ENCODE data around the gene GJE1. TPM values are rescaled to one million over a fixed set of nuclear protein-coding genes. Genes with fewer than 3 reads are reported as not detected.
"Not testable (repeated sequence)": the region's sequence is repeated elsewhere in the genome, so short reads cannot be mapped to it uniquely, and the experiment has no call there.

Gene GJE1, protein sequence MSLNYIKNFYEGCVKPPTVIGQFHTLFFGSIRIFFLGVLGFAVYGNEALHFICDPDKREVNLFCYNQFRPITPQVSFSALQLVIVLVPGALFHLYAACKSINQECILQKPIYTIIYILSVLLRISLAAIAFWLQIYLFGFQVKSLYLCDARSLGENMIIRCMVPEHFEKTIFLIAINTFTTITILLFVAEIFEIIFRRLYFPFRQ
- not detected for total RNA-seq

- Histone ChIP-seq H3K36me3 (no peaks in the 10 kb centered on the region), H3K27ac (no peak within 1 kb of the TSS), H3K4me1 (no peaks in the 10 kb centered on the region), H3K4me3 (replicated peaks in 1 of 3) (no peak within 1 kb of the TSS), H3K27me3 (no peaks in the 10 kb centered on the region), H3K9me3 (no peaks in the 10 kb centered on the region)
- no peak for TF ChIP-seq POLR2A (IDR thresholded peaks at IDR 0.05)
- no peak for TF ChIP-seq CTCF (IDR thresholded peaks at IDR 0.05)
- DNase-seq, result no peak
- WGBS, 2 donors, result 38 to 53% methylated on average over 1 of the region's 1 CpG
- intact Hi-C loops (cut with DNase I), result no loop called here
Measured at GRCh38 chr6:142132625-142133024, at the start of gene GJE1. TSS of gene GJE1 (plus strand) at chr6:142132925. CDS start at chr6:142133159, 234 bp downstream.

DNA sequence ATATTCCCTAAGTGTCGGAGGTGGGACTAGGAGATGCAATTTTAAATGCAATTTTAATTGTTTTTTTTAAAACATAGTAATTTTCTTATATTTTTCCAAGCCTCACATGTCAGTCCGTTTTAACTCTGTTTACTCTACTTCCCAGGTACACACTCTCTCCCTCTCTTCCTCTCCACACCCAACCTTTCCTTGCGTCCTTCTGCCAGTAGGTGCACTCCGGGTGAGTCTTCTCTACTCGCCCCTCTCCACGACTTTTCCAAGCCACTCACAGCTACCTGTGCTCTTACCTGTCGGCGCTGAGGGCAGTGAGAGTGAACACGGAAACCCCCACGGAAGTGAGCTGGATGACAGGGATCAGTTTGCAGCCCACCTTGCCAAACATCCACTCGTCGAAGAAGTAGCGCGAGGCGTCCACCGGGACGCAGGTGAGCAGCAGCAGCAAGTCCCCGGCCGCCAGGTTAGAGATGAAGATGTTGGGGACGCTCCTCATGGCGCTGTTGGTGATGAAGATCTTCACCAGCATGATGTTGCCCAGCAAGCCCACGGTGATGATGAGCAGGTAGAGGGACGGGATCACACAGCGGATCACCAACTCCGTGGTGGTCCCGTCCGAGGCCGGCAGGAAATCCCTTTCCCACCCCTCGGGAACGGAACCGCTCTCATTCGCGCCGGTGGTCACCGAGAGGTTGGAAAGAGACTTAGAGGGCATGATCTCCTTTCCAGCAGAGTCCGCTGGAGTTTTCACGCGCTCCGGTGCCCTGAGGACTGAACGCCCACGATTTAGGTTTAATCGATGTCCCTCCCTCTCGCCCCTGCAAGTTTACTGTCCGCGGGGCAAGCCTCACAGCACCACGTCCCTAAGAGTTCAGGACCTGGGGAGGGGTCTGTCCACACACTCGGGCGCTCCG, 44.5 kb upstream of the GJE1 start:
- WGBS, 2 donors, result 15 to 19% methylated on average over 31 to 45 of the region's 49 CpGs

GRCh38 chr6:142088858-142089216, 43.9 kb upstream of the GJE1 start:
- Histone ChIP-seq H3K4me3 (replicated peaks in 1 of 3) (no peak overlapping the region), H3K36me3 (no peaks in the 10 kb centered on the region), H3K27ac (no peak overlapping the region), H3K27me3 (no peaks in the 10 kb centered on the region), H3K9me3 (no peaks in the 10 kb centered on the region), H3K4me1 (no peaks in the 10 kb centered on the region)
- TF ChIP-seq POLR2A (IDR thresholded peaks at IDR 0.05) (no peak), CTCF (IDR thresholded peaks at IDR 0.05) (no peak)
- no peak for DNase-seq
- 0 to 5% methylated on average over 14 of the region's 14 CpGs for whole genome bisulfite sequencing, 2 donors
- intact Hi-C loops (cut with DNase I), result no loop called here

More for the DNA sequence above, 44.5 kb upstream of the GJE1 start:
- no peak for TF ChIP-seq CTCF (IDR thresholded peaks at IDR 0.05)
- no peak for TF ChIP-seq POLR2A (IDR thresholded peaks at IDR 0.05)
- Histone ChIP-seq H3K4me1 (no peaks in the 10 kb centered on the region), H3K27ac (no peak overlapping the region), H3K36me3 (no peaks in the 10 kb centered on the region), H3K4me3 (replicated peaks in 1 of 3) (no peak overlapping the region), H3K9me3 (no peaks in the 10 kb centered on the region), H3K27me3 (no peaks in the 10 kb centered on the region)
- no peak for DNase-seq
- intact Hi-C loops (cut with DNase I), result no loop called here

- H3K36me3 ChIP-seq; intact Hi-C loops (cut with DNase I); H3K4me3 ChIP-seq (replicated peaks in 1 of 3); H3K27ac ChIP-seq; H3K27me3 ChIP-seq; H3K9me3 ChIP-seq; DNase-seq; H3K4me1 ChIP-seq: not testable (repeated sequence)
- WGBS, 2 donors, result 81 to 88% methylated on average over 5 of the region's 5 CpGs
Measured at GRCh38 chr6:142104820-142105219, 27.9 kb upstream of the GJE1 start.

DNA sequence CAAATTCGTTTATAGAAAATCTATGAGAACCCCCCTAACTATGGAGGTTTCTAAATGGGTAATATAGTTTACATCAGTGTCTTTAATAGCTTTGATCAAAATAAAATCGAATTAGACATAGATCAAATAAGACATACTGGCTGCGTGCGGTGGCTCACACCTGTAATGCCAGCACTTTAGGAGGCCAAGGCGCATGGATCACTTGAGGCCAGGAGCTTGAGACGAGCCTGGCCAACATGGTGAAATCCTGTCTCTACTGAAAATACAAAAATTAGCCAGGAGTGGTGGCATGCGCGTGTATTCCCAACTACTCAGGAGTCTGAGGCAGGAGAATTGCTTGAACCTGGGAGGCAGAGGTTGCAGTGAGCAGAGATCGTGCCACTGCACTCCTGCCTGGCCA, 21.9 kb upstream of the GJE1 start:
- whole genome bisulfite sequencing, 2 donors, result 85 to 88% methylated on average over 9 of the region's 9 CpGs
- H3K4me1 ChIP-seq; H3K4me3 ChIP-seq (replicated peaks in 1 of 3); intact Hi-C loops (cut with DNase I); H3K9me3 ChIP-seq; H3K27me3 ChIP-seq; H3K36me3 ChIP-seq; H3K27ac ChIP-seq; DNase-seq: not testable (repeated sequence)

- TF ChIP-seq CTCF (IDR thresholded peaks at IDR 0.05) (peak in 3 of 6 experiments; percentile 37 to 70 (median 63)), POLR2A (IDR thresholded peaks at IDR 0.05) (no peak)
- H3K27ac ChIP-seq, result no peak overlapping the region
- H3K27me3 ChIP-seq, result no peaks in the 10 kb centered on the region
- H3K9me3 ChIP-seq, result no peaks in the 10 kb centered on the region
- no peaks in the 10 kb centered on the region for H3K36me3 ChIP-seq
- peak; percentile 53 to 68 for DNase-seq
- H3K4me3 ChIP-seq (replicated peaks in 1 of 3), result no peak overlapping the region
- no peaks in the 10 kb centered on the region for H3K4me1 ChIP-seq
- intact Hi-C loops (cut with DNase I), result no loop called here
- 0 to 1% methylated on average over 4 of the region's 4 CpGs for WGBS, 2 donors
Measured at GRCh38 chr6:142112451-142113061, 20.2 kb upstream of the GJE1 start.
